ENCODE data around the gene MUC5AC. TPM values are rescaled to one million over a fixed set of nuclear protein-coding genes. Genes with fewer than 3 reads are reported as not detected.

MUC5AC gene
- total and polyA plus RNA-seq, 2 of the 13 experiments (the other 11 are each of a cell fraction or from before 2014, with no cell fraction given) = under 0.01 TPM; not detected in 1

DNA sequence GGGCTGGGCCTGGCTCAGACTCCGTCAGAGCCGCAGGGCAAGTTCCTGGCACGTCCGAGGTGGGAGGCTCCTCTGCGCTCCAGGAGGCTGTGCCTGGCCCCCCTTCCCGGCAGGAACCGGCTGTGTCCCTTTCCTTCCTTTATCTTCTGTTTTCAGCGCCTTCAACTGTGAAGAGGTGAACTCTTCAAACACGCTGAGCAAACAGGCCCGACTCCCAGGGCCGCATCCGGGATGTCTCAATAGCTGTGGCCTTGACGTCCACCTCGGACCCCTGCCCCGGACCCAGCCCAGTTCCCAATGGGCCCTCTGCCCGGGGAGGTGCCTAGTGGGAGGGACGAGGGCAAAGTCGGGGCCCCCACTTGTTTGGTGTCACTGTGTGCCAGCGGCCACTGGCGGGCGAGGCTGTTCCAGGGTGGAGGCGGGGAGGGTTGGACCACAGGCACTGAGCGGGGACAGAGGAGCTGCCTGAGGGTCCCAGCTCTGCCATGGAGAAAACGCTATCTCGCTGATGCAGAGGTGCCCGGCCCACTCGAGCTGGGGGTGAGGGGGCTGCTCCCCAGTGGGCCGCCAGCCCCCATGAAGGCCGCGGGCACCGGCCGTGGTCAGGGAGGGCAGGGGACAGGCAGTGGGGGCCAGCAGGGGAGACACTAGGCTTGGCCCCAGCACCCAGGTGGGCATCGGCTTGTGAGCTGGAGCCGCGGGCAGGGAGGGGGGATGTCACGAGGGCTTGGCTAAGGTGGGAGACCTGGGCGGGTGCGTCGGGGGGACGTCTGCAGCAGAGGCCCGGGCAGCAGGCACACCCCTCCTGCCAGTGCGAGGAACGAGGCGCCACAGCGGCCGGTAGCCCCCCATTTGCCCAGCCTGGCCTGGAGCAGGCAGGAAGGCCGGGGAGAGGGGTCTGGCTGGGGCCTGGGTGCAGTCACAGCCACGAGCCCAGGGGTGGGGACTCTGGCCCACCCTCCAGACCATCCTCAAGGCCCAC is 62.4 kb downstream of the MUC5AC start (continued):
- TF ChIP-seq, protein P1, sequence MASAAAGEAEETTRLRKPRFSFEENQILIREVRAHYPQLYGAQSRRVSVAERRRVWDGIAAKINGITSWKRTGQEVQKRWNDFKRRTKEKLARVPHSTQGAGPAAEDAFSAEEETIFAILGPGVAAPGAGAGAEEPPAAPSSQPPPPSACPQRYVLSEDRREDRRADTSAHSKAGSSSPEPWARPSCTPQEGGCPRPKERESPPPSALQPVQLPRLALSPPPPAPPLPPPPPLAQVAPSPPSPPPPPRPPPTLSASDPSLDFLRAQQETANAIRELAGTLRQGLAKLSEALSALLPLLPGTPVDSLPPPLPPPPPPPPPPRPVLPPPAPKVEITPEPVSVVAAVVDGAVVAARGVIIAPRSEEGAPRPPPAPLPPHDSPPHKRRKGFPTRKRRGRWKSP (CRISPR knock-in tag; IDR thresholded peaks at IDR 0.05) = peak; percentile 62; the same call in 1 of the 2 replicates
- TF ChIP-seq NFATC3 (CRISPR knock-in tag; IDR thresholded peaks at IDR 0.05) (no peak), HIVEP1 (CRISPR knock-in tag; IDR thresholded peaks at IDR 0.05) (peak; percentile 93), ZFP62 (CRISPR knock-in tag; IDR thresholded peaks at IDR 0.05) (0 out of 2 replicates have a peak, but pooled peaks have one; percentile 42), ZNF883 (CRISPR knock-in tag; IDR thresholded peaks at IDR 0.05; ENCODE audit: not compliant biosample characterization) (peak; percentile 27), ZNF737 (CRISPR knock-in tag; IDR thresholded peaks at IDR 0.05; ENCODE audit: borderline replicate concordance) (no peak), FOXA1 (IDR thresholded peaks at IDR 0.05) (no peak), FOXA1 (CRISPR knock-in tag; IDR thresholded peaks at IDR 0.05) (peak; percentile 98), NKX3-1 (CRISPR knock-in tag; IDR thresholded peaks at IDR 0.05) (peak; percentile 61; the same call in 1 of the 2 replicates), KDM2A (CRISPR knock-in tag; IDR thresholded peaks at IDR 0.05; ENCODE audit: borderline replicate concordance, low read depth) (peak; percentile 76), KLF13 (CRISPR knock-in tag; IDR thresholded peaks at IDR 0.05) (no peak), ZNF468 (CRISPR knock-in tag; IDR thresholded peaks at IDR 0.05) (no peak), ZSCAN9 (CRISPR knock-in tag; IDR thresholded peaks at IDR 0.05; ENCODE audit: borderline replicate concordance) (peak; percentile 76; the same call in 1 of the 2 replicates), HNF4G (IDR thresholded peaks at IDR 0.05; ENCODE audit: borderline replicate concordance, low read depth, low read length) (peak; percentile 44; the same call in 1 of the 2 replicates), HNF4G (CRISPR knock-in tag; IDR thresholded peaks at IDR 0.05; ENCODE audit: borderline replicate concordance, low read depth) (no peak), ZNF350 (CRISPR knock-in tag; IDR thresholded peaks at IDR 0.05; ENCODE audit: borderline replicate concordance, low read depth) (peak; percentile 83; the same call in 1 of the 2 replicates), ZNF709 (CRISPR knock-in tag; IDR thresholded peaks at IDR 0.05) (no peak), MEIS2 (CRISPR knock-in tag; IDR thresholded peaks at IDR 0.05) (peak; percentile 90; the same call in 1 of the 2 replicates), ZNF296 (CRISPR knock-in tag; conservative IDR thresholded peaks at IDR 0.05) (peak; percentile 82; the same call in 1 of the 2 replicates), ZNF264 (CRISPR knock-in tag; IDR thresholded peaks at IDR 0.05) (peak; percentile 91; the same call in 1 of the 2 replicates), PITX1 (CRISPR knock-in tag; IDR thresholded peaks at IDR 0.05) (peak; percentile 84)
- TF ChIP-seq, protein P2, sequence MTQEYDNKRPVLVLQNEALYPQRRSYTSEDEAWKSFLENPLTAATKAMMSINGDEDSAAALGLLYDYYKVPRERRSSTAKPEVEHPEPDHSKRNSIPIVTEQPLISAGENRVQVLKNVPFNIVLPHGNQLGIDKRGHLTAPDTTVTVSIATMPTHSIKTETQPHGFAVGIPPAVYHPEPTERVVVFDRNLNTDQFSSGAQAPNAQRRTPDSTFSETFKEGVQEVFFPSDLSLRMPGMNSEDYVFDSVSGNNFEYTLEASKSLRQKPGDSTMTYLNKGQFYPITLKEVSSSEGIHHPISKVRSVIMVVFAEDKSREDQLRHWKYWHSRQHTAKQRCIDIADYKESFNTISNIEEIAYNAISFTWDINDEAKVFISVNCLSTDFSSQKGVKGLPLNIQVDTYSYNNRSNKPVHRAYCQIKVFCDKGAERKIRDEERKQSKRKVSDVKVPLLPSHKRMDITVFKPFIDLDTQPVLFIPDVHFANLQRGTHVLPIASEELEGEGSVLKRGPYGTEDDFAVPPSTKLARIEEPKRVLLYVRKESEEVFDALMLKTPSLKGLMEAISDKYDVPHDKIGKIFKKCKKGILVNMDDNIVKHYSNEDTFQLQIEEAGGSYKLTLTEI (CRISPR knock-in tag; conservative IDR thresholded peaks at IDR 0.05) = no peak
- TF ChIP-seq, protein P3, sequence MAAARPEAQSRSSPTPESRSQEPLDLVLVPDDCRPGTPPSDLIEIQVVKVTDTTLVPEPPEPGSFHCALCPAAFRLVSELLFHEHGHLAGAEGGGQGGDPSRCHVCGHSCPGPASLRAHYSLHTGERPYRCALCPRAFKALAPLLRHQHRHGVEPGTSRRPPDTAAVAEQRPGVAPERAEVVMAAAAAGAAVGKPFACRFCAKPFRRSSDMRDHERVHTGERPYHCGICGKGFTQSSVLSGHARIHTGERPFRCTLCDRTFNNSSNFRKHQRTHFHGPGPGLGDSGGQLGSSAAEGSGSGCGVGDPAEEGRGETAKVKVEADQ (CRISPR knock-in tag; IDR thresholded peaks at IDR 0.05; ENCODE audit: borderline replicate concordance) = no peak; the same call in 1 of the 2 replicates
- TF ChIP-seq, protein P4, sequence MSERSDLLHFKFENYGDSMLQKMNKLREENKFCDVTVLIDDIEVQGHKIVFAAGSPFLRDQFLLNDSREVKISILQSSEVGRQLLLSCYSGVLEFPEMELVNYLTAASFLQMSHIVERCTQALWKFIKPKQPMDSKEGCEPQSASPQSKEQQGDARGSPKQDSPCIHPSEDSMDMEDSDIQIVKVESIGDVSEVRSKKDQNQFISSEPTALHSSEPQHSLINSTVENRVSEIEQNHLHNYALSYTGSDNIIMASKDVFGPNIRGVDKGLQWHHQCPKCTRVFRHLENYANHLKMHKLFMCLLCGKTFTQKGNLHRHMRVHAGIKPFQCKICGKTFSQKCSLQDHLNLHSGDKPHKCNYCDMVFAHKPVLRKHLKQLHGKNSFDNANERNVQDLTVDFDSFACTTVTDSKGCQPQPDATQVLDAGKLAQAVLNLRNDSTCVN (CRISPR knock-in tag; IDR thresholded peaks at IDR 0.05; ENCODE audit: borderline replicate concordance) = no peak

All from HepG2 (cell line).